ENCODE measurements around the gene LDLRAD2.
"Not testable (repeated sequence)": the region's sequence is repeated elsewhere in the genome, so short reads cannot be mapped to it uniquely, and the experiment has no call there.

Gene LDLRAD2, protein sequence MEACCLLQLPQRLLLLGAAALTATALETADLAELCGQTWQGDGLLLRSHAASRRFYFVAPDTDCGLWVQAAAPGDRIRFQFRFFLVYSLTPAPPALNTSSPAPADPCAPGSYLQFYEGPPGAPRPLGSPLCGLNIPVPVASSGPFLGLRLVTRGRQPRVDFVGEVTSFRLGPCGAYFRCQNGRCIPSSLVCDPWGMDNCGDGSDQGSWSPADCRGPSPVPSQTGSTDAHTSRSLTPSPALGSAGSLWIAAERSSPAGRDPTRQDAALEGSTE

DNA sequence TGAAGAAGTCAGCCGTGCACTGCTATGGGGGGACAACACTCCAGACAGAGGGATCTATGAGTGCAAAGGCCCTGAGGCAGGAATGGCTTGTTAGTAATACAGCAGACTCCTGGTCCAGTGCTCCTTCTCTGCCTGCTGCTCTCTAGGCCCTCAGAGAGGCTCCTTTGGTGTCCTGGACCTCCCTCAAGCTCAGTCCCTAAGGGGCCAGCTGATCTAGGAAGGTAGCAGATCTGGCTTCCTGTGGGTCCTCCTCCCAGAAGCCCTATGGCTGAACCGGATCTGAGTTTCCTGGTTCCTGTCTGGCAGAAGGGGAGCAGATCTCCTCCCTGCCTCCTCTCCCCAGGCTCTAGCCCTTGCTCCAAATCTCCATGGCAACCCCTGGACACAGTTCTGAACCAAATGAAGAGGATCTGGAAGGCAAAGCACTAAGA is at the start of gene LDLRAD2:
LDLRAD2 (plus strand) TSS at position 391 of the 431 bp plus-strand sequence. CDS start 187 bp downstream, outside the sequence.
- DNase-seq = no peak

DNA sequence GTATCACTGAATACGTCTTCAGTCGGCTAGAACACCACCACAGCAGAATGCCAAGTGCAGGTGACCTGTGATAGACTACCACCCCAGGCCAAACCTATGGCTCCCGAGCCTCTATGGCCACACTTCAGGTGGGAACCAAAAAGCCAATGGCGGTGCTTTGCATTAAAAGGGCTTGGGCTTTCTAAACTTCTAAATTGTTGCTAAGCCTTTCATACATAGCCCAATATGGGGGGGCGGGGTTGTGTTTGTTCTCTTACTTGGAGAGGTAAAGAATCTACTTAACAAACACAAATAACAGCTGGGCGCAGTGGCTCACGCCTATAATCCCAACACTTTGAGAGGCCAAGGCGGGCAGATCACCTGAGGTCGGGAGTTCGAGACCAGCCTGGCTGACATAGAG is 48.8 kb upstream of the LDLRAD2 start:
- no peak for DNase-seq

DNA sequence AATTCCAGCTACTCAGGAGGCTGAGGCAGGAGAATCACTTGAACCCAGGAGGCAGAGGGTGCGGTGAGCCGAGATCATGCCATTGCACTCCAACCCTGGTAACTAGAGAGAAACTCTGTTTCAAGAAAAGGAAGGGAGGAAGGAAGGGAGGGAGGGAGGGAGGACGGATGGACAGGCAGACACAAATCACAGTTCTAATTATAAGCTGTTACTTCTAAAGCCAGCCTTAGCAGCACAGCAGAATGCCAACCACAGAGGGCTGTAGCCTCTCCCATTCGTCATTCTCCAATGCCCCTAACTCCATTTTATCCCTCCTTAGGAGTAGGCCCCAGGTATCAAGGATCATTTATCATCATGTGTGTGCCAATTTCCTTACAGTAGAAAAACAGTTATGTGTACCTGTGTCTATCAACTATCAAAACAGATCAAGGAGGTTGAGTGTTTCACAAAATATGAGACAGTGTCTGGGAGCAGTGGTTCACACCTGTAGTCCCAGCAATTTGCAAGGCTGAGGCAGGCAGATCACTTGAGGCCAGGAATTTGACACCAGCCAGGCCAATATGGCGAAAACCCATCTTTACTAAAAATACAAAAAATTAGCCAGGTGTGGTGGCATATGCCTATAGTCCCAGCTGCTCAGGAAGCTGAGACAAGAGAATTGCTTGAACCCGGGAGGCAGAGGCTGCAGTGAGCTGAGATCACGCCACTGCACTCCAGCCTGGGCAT is 48.2 kb upstream of the LDLRAD2 start:
- no peak for DNase-seq

DNA sequence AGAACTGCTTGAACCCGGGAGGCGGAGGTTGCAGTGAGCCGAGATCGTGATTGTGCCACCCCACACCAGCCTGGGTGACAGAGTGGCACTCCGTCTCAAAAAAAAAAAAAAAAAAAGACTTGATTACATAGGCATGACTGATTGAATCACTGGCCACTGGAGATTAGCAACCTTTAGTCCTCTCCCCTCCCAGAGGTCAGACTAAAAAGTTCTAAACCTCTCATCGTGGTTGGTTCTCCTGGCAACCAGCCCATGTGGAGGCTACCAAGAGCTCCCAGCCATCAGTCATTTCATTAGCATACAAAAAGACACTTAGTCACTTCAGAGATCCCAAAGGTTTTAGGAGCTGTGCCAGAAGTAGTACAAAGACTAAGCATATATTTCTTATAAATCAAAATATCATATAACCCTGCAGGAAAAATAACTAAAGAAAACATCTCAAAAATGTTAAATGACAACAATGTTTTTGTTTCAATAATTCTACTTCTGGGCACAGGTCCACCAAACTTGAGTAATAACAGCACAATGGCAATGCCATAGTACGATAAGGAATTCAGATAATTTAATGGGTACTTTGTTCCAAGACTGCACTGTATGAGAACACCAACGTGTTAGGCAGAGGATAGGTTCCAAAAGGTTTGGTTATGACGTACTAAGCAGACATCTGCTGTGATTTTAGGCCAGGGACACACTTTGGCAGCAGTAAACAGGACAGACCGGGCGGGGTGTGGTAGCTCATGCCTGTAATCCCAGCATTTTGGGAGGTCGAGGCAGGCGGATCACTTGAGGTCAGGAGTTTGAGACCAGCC is 47.2 kb upstream of the LDLRAD2 start:
- DNase-seq = peak; percentile 5

DNA sequence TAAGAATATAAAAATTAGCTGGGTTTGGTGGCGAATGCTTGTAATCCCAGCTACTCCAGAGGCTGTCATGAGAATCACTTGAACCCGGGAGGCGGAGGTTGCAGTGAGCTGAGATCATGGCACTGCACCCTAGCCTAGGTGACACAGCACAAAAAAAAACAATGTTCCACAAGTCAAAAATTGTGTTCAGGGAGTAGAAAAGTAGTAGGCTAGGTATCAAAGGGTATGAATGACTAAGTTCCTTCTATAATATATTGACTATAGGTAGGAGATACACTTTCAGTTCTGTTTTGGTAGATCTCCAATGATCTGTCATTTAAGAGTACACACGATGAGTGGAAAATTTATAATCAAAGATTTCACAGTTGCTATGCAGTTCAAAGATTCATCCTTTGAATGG is 45.9 kb upstream of the LDLRAD2 start:
- no peak for DNase-seq

DNA sequence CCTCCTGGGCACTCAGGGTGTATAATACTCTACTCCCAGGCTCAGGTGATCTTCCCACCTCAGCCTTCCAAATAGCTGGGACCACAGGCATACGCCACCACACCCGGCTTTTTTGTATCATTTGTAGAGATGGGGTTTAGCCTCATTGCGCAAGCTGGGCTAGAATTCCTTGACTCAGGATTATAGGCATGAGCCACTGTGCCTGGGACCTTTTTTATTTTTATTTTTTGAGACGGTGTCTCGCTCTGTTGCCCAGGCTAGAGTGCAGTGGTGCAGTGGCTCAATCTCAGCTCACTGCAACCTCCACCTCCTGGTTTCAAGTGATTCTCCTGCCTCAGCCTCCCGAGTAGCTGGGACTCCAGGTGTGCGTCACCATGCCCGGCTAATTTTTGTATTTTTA is 45.0 kb upstream of the LDLRAD2 start:
- not testable (repeated sequence) for DNase-seq

DNA sequence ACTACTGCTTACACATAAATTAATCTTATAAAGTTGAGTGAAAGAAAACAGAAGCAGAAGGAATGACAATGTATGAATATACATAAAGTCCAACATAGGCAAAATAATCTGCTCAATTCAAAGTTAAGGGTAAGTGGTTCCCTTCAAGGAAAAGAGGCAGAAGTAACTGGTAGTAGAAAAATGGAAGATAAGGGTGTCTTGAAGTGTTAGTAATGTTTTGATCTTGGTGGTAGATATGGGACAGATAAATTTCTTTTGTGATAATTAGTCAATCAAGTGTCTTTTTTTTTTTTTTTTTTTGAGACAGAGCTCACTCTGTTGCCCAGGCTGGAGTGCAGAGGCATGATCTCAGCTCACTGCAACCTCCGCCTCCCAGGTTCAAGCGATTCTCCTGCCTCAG is 41.9 kb upstream of the LDLRAD2 start:
- no peak for DNase-seq

DNA sequence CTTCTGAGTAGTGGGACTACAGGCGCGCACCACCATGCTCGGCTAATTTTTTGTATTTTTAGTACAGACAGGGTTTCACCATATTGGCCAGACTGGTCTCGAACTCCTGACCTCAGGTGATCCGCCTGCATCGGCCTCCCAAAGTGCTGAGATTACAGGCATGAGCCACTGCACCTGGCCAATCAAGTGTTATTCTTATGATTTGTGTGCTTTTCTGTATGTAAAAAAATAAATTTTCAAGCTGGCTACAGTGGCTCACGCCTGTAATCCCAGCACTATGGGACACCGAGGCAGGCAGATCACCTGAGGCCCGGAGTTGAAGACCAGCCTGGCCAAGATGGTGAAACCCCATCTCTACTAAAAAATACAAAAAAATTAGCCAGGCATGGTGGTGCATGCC is 41.5 kb upstream of the LDLRAD2 start:
- not testable (repeated sequence) for DNase-seq

DNA sequence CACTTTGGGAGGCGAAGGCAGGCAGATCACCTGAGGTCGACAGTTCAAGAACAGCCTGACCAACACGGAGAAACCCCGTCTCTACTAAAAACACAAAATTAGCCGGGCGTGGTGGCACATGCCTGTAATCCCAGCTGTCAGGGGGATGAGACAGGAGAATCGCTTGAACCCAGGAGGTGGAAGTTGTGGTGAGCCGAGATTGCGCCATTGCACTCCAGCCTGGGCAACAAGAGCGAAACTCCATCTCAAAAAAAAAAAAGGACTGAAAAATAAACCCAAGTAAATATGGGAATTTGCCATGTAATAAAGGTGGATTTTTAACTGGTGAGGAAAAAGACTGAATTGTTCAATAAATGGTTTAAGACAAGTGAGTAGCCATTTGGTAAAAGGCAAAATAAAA is 40.4 kb upstream of the LDLRAD2 start:
- not testable (repeated sequence) for DNase-seq

DNA sequence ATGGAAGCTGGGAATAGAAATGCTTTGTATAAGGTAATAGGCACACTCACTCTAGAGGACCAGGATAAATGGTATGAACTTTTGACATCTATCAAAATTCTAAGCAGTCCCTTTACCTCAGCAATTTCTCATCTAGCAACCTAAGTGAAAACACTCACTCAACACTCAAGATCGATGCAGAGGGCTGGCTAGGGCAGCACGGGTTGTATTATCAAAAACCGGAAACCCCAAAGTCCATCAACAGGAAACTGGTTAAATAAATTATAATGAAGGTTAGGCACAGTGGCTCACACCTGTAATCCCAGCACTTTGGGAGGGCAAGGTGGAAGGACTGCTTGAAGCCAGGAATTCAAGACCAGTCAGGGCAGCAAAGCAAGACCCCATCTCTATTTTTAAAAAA is 38.5 kb upstream of the LDLRAD2 start:
- no peak for DNase-seq

DNA sequence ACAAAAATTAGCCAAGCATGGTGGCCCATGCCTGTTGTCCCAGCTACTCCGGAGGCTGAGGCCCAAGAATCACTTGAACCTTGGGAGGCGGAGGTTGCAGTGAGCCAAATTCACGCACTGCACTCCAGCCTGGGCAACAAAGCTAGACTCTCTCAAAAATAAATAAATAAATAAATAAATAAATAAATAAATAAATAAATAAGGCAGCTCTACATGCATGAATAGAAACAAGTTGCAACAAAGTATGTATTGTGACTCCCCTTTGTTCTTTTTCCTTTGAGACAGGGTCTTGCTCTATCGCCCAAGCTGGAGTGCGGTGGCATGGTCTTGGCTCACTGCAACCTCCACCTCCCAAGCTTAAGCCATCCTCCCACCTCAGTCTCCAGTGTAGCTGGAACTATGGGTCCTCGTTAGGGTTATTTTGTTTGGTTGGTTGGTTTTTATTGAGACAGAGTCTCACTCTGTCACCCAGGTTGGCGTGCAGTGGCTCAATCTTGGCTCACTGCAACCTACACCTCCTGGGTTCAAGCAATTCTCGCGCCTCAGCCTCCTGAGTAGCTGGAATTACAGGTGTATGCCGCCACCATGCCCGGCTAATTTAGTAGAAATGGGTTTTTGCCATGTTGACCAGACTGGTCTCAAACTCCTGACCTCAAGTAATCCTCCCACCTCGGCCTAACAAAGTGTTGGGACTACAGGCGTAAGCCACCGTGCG is 37.1 kb upstream of the LDLRAD2 start:
- DNase-seq = no peak

DNA sequence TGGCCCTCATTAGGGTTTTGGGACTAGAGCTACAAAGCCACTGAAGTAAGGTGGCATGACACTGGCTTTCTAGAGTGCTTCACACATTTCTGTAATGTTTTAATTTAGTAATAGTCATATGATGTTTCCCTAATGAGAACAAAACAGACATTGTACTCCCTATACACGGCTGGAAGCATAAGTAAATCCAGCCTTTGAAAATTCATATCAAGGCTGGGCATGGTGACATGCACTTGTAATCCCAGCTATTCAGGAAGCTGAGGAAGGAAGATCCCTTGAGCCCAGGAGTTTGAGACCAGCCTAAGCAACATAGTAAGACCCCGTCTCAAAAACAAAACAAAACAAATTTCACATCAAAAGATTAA is 36.5 kb upstream of the LDLRAD2 start:
- no peak for DNase-seq

DNA sequence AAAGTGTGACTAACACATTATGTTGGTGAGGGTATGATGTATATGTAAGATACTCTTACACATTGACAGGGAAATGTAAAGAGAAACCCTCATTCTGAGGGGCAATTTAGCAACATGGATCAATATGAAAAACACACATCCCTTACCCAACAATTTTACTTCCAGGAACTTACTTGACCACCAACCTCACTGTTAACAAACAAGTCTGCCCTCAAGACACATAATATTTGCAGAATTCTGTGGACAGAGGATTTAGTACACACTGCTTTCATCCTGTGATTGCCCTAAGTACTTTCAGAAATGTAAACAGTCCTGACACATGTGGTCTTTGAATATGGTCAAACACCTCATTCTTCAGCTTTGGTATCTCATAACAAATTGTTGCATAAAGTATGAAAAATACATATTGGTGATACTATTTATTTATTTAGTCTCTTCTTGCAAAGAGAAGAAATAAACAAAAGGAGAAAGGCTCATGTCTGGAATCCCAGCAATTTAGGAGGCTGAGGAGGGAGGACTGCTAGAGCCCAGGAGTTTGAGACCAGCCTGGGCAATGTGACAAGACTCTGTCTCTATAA is 36.0 kb upstream of the LDLRAD2 start:
- no peak for DNase-seq

DNA sequence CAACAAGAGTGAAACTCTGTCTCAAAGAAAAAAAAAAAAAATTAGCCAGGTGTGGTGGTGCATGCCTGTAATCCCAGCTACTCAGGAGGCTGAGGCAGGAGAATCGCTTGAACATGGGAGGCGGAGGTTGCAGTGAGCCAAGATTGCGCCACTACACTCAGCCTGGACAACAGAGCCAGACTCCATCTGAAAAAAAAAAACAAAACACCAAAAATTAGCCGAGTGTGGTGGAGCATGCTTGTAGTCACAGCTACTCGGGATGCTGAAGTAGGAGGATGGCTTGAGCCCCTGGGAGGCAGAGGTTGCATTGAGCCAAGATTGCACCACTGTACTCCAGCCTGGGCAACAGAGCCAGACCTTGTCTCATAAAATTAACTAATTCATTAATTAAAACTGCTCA is 35.1 kb upstream of the LDLRAD2 start:
- not testable (repeated sequence) for DNase-seq

DNA sequence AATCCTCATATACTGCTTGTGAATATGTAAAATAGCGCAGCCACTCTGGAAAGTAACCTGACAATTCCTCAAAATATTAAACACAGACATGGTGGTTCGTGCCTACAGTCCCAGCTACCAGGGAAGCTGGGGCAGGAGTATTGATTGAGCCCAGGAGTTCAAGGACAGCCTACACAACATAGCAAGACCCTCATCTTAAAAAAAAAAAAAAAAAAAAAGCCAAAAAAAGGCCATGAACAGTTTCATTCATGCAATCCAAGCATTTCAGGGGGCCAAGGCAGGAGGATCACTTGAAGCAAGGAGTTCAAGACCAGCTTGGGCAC is 33.7 kb upstream of the LDLRAD2 start:
- no peak for DNase-seq

DNA sequence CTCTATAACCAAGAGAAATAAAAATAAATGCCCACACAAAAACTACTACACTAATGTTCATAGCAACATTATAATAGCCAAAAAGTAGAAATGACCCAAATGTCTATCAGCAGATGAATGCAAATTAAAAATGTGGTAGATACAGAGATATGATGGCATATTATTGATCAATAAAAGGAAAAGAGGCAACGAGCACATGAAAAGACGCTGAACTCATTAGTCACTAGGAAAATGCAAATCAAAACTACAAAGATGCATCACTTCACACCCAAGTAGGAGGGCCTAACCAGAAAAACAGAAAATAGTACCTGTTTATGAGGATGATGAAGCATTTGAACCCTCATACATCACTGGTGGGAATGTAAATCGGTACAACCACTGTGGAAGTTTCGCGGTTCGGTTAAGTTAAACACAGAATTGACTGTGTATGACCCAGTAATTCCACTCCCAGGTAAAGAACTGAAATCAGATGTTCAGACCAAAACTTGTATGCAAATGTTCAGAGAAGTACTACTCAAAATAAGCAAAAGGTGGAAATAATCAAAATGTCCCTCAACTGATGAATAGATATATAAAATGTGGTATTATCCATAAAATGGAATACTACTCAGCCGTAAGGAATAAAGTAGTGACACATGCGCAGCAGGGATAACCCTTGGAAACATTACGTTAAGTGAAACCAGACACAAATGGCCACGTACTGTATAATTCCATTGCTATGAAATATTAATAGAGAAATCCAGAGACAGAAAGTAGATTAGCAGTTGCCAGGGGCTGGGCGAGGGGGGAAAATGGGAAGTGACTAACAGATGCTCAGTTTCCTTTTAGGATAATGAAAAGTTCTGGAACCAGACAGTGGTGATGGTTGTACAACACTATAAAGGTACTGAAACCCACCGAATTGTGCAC is 32.2 kb upstream of the LDLRAD2 start:
- DNase-seq = peak; percentile 55

DNA sequence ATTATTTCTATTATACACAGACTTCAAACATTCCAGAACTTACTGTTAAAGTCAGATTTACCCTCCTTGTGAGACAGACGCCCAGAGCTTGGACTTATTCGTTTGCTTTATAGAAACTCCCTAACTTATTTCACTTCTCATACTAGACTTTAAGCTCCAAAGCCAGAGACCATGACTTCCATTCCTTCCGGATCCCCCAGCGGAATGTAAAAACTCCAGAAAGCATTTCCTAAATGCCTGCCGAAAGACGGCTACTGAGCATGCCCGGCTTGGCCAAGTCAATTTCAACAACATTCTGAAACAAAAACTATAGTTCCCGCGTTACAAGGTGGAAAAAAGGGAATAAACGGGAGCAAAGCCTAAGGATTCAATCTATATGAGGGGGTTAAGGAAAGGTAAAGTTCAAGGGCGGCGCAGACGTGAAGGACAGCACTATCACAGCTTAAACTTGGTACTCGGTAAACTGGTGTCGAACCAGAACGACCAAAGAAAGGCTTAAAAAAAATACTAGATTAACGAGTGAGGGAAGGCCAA is 30.2 kb upstream of the LDLRAD2 start:
- DNase-seq = peak; percentile 25

DNA sequence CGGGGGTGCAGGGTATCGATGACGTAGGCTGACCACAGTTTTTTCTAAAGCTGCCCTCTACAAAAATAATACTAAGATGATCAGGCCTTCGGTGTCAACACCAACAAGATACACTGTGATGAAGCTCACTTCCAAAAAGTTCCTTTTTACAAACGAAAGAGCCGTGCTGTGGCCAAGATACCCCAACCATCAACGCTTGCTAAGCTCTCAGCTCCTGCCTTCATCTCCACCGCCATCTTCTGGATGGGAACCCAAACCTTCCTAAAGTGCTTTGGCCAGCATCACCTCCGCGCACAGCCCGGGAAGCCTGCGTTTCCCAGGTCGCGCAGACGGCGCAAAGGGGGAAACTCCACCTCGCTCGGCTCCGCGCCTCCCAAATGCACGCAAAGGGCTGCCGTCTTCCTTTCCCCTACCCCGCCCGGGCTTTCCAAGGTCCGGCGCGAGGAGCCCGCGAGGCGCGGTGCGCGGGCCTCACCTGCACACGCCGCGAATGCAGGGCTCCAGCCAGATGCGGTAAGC is 29.7 kb upstream of the LDLRAD2 start:
- peak; percentile 66 for DNase-seq

DNA sequence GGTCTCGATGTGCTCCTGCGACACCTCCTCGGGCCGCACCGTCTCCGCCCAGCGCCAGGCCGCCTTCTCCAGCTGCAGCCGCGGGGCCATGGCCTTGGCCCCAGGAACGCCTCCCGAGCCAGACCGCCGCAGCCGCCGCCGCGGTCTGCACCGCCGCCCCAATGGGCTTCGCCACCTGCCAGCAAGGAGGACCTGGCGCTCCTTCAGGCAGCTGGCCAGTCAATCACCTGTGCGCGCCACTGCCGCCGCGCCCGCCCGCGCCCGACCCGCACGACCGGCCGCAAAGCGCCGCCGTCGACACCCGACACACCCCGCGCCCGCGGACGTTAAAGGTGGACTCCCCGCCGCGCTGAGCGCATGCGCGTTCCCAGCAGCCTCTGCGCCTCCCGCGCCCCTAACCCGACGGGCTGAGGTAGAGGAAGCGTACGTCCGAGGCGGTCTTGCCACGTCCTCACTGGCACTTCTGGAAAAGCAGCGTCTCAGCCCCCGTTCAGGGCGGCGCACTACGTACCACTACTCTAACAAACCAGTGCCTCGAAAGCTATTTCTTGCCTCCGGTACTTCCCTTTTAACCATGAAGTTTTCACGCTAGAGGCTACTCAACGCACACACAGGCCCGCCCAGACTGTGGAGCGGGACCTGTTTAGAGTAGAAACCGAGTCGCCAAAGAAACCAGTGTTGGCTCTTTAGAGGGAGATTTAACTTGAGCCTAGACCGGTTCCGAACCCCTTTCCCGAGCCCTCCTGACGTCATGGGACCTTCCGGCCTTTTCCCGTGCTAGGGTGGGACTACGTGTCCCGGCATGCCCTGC is 29.0 kb upstream of the LDLRAD2 start, which contains the start of gene USP48:
USP48 (minus strand) TSS at position 282 of the 811 bp plus-strand sequence; CDS start at position 90, 192 bp downstream.
- DNase-seq = peak; percentile 95
